Measurements from ENCODE around the gene CIAO1. TPM values are rescaled to one million over a fixed set of nuclear protein-coding genes. Genes with fewer than 3 reads are reported as not detected.

Gene CIAO1
- total and polyA plus RNA-seq, 2 of the 8 experiments (the other 6 are each of a cell fraction or from before 2014, with no cell fraction given), result 63.7 to 99.2 TPM

DNA sequence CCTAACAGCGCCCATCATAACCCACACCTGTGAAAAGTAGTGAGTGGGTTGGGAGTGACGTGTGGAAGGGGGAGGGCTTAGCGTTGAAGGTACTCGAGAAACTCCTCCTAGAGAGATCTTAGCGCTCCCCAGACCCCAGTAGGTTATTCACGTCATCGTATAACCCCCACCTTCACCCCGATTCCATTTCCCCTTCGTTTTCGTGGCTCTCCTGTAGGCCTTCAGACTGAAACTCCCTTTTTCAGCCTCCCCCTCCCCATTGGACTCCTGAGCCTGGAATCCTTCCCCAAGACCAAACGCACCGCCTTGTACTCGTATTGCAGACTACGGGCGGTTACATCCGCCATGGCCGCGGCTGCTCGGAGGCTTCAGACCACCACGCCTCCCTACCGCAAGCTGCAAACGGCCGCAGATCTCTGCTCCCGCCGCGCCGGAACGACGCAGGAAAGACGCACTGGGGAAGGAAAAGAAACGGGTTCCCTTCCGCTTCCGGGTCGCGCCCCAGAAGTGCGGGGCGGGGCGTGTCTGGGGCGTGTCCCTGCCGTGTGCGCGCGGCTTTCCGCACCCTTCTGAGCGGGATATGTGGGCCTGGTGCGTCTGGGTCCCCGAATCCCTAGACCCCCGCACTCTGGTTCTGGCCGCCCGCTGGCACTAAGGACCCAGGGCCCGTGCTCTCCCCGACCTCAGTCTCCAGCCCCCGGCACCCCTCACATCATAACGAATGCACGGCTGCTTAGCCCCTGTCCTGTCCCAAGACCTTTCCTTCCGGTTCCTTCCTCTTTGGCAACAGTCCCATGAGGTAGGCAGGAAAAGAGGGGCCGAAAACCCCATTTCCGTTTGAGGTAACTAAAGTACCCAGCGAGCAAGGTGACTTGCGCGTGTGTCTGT, 39.3 kb downstream of the CIAO1 start, which contains the start of gene SNRNP200:
TSS of gene SNRNP200 (minus strand) at position 456 of the 888 bp plus-strand sequence. CDS start at position 347, 109 bp downstream.
- WGBS, 2 experiments (ENCODE audit: extremely low coverage in 1 of 2, insufficient coverage in 1 of 2, insufficient read length in 1 of 2, insufficient replicate concordance in 2 of 2, low coverage in 1 of 2, low lambda C conversion rate in 2 of 2, missing lambda C conversion rate in 1 of 2), result 2% methylated on average over 55 of the region's 61 CpGs; no CpG with 5 or more reads in 1 of the 2 experiments
- Histone ChIP-seq H3K18ac (ENCODE audit: extremely low read depth, low read length) (peak within 1 kb of the TSS; percentile 88), H3K9me3 (ENCODE audit: insufficient read depth in 2 of 2, low read depth in 1 of 2, low read length in 1 of 2) (no peaks in the 10 kb centered on the region), H3K23ac (ENCODE audit: insufficient read length) (no peak within 1 kb of the TSS), H2BK12ac (ENCODE audit: low read depth, low read length) (0 out of 2 replicates have a peak within 1 kb of the TSS, but pooled peaks have one; percentile 21), H2AFZ (ENCODE audit: low read length) (peak within 1 kb of the TSS; percentile 19; the same call in 1 of the 2 replicates), H3K4me2 (ENCODE audit: insufficient read depth in 1 of 2, low read depth in 2 of 2, low read length in 2 of 2) (peak within 1 kb of the TSS; percentile 66 to 96), H3K9ac (replicated peaks in 1 of 4; ENCODE audit: extremely low read depth in 1 of 4, low read depth in 3 of 4, low read length in 3 of 4) (peak within 1 kb of the TSS; percentile 60 to 90 (median 76)), H3K79me2 (ENCODE audit: control insufficient read depth in 1 of 2, insufficient read depth in 2 of 2, low read length in 2 of 2) (peaks cover 0 to 36% of the 10 kb centered on the region in 2 experiments; a peak in 2 of 4 replicates), H2BK5ac (ENCODE audit: low read depth, low read length) (peak within 1 kb of the TSS; percentile 77), H3K14ac (ENCODE audit: insufficient read length) (no peak within 1 kb of the TSS), H4K8ac (ENCODE audit: extremely low read depth, insufficient read depth, low read length) (peak within 1 kb of the TSS; percentile 84; the same call in 1 of the 2 replicates), H3K27me3 (replicated peaks in 1 of 4; ENCODE audit: control insufficient read depth in 3 of 4, extremely low read depth in 1 of 4, insufficient read depth in 3 of 4, low read length in 3 of 4) (no peaks in the 10 kb centered on the region), H3K4ac (replicated peaks; ENCODE audit: insufficient read length, low read depth, low read length) (peak within 1 kb of the TSS; percentile 46), H2BK120ac (replicated peaks; ENCODE audit: low read depth, low read length) (peak within 1 kb of the TSS; percentile 1), H2AK5ac (ENCODE audit: low read depth, low read length) (0 out of 2 replicates have a peak within 1 kb of the TSS, but pooled peaks have one; percentile 4), H4K5ac (ENCODE audit: insufficient read length, low read depth, low read length) (peak within 1 kb of the TSS; percentile 35), H2BK20ac (ENCODE audit: low read length) (no peak within 1 kb of the TSS), H3K27ac (ENCODE audit: low read depth, low read length) (peak within 1 kb of the TSS; percentile 82; the same call in 1 of the 2 replicates), H3K56ac (replicated peaks; ENCODE audit: insufficient read length, low read depth, low read length) (peak within 1 kb of the TSS; percentile 84), H3K23me2 (ENCODE audit: low read depth, low read length) (no peaks in the 10 kb centered on the region), H3K79me1 (ENCODE audit: low read depth, low read length) (0 out of 2 replicates have a peak, but pooled peaks cover 3% of the 10 kb centered on the region), H4K91ac (replicated peaks; ENCODE audit: insufficient read length, low read length) (peak within 1 kb of the TSS; percentile 9), H3K36me3 (ENCODE audit: control insufficient read depth in 2 of 4, insufficient read depth in 4 of 4, low read length in 3 of 4) (peaks cover 22 to 33% (median 30%) of the 10 kb centered on the region in 4 experiments), H3K4me3 (ENCODE audit: extremely low read depth in 1 of 4, insufficient read depth in 2 of 4, low read depth in 3 of 4, low read length in 4 of 4) (peak within 1 kb of the TSS; percentile 79 to 98 (median 86)), H2BK15ac (ENCODE audit: low read length) (peak within 1 kb of the TSS; percentile 1; the same call in 1 of the 2 replicates), H4K20me1 (replicated peaks in 1 of 2; ENCODE audit: control insufficient read depth in 1 of 2, insufficient read depth in 2 of 2, low read length in 2 of 2) (peaks cover 0 to 3% of the 10 kb centered on the region in 2 experiments), H3K4me1 (replicated peaks in 1 of 4; ENCODE audit: control insufficient read depth in 3 of 4, insufficient read depth in 4 of 4, low read length in 3 of 4) (peaks cover 0 to 13% (median 4%) of the 10 kb centered on the region in 4 experiments; a peak in 4 of 7 replicates)
- DNase-seq (ENCODE audit: low read depth in 1 of 2, low spot score in 2 of 2) (peak; percentile 41 to 89), FAIRE-seq (no peak)
- ChIA-PET CTCF (ENCODE audit: partially characterized antibody) (interaction anchor here (0.7 to 1.2 kb wide), 6 partner anchors 15 to 51 kb away, joined by 3 to 4 read pairs (median 3); partner anchors contain the start of genes ITPRIPL1 and NCAPH), POLR2A (ENCODE audit: partially characterized antibody) (interaction anchor here (0.6 to 3.6 kb wide), 15 partner anchors 15 to 170 kb away, joined by 3 to 28 read pairs (median 4); partner anchors contain the start of gene NCAPH)
- TF ChIP-seq BCL11A (IDR thresholded peaks at IDR 0.05; ENCODE audit: low read depth in 2 of 2, low read length in 2 of 2), result no peak
- peak; percentile 6; the same call in 1 of the 2 replicates for TF ChIP-seq SP1 (IDR thresholded peaks at IDR 0.05; ENCODE audit: low read depth, low read length)
- no peak for TF ChIP-seq CBX5 (IDR thresholded peaks at IDR 0.05; ENCODE audit: low read depth, low read length)
- peak in 1 of 2 experiments; percentile 40; a peak in 1 of 4 replicates for TF ChIP-seq HDAC2 (IDR thresholded peaks at IDR 0.05; ENCODE audit: borderline replicate concordance in 1 of 2, low read depth in 2 of 2, low read length in 2 of 2)
- peak; percentile 92 for TF ChIP-seq EGR1 (IDR thresholded peaks at IDR 0.05; ENCODE audit: borderline replicate concordance, low read depth, low read length)
- TF ChIP-seq SUZ12 (IDR thresholded peaks at IDR 0.05; ENCODE audit: low read length), result no peak
- 0 out of 3 replicates have a peak, but pooled peaks of 1 of the 2 experiments have one; percentile 4 for TF ChIP-seq EP300 (IDR thresholded peaks at IDR 0.05; ENCODE audit: borderline replicate concordance in 1 of 2, low read depth in 2 of 2, low read length in 2 of 2)
- peak; percentile 97 for TF ChIP-seq GABPA (IDR thresholded peaks at IDR 0.05; ENCODE audit: borderline replicate concordance, insufficient read depth, low read length)
- TF ChIP-seq MAFK (IDR thresholded peaks at IDR 0.05; ENCODE audit: low read depth, low read length), result no peak; the same call in 1 of the 2 replicates

All from H1 (cell line).